HG02678 (cell line): ENCODE data around the gene FAM83F.
"Not testable (repeated sequence)": the region's sequence is repeated elsewhere in the genome, so short reads cannot be mapped to it uniquely, and the experiment has no call there.

Experiments
- ATAC-seq: cut with Tn5 transposase; IDR thresholded peaks from one replicate; pipeline ENCODE4 v1.9.1; 2021; ENCODE audit warnings: mild to moderate bottlenecking, moderate library complexity; ENCODE audit not compliant: unreplicated experiment

Gene FAM83F

DNA sequence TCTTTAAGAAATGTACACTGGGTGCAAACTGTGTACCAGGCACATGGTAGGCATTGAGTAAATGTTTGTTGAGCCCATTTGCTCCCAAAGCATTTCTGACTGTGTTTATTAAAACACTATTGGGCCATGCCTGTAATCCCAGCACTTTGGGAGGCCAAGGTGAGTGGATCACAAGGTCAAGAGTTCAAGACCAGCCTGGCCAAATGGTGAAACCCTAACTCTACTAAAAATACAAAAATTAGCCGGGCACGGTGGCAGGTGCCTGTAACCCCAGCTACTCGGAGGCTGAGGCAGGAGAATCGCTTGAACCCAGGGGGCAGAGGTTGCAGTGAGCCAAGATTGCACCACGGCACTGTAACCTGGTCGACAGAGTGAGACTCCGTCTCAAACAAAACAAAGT is 1.9 kb upstream of the FAM83F start:
- not testable (repeated sequence) for ATAC-seq

DNA sequence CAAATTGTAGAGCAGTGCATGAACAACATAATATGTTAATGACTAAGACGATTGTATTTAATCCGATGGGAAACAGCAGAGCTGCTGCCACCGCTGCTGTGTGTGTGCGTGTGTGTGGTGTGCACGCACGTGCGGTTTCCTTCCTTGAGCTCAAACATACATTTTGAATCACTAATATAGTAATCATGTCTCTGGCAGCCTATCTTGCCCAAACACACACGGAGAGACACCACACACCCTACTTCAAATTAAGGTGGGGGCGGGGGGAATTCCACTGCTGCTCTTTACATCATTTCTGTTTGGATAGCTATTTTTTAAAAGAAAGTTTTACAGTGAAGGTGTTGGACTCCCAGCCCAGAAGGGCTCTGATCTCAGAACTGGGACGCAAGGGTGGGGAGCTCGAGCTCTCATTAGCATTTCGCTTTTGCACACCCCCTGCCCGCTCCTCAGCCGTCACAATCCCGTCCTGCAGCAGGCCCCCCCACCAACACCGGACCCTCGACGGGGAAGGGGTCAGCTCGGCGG is 651 bp upstream of the FAM83F start:
- no peak for ATAC-seq

DNA sequence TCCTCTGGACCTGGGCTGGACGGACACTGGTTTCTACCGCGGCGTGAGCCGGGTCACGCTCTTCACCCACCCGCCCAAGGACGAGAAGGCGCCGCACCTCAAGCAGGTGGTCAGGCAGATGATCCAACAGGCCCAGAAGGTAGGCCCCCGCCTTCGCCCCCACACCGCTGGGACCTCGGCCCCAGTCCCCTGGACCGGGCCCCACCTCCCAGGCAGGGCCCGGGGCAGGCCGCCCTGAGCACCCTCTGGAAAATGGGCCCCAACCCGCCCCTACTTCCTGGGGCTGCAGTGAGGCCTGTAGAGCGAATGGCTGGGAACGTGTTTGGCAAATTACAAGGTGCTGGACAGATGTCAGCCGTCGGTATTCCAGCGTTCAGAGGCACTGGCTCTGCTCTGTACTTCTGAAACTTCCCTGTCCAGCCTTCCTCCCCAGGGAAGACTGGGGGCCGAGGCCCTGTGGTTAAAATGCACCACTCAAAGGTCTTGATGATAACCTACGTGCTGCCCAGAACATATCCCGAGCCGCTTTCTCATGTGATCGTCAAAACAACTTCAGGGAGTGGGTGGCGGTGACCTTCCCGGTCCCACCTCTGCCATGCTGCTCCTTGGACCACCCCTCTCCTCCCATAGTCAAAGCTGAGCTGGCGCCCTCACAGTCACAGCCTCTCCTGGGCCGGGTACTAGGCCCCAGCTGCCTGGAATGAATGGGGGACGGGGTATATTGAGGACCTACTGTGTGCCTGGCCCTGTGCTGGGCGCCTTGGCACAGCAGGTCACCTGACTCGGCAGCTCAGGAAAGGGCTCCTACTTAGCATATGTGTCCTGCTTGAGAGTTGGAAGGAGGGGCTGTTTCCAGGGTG is 869 bp downstream of the FAM83F start:
- ATAC-seq: no peak

DNA sequence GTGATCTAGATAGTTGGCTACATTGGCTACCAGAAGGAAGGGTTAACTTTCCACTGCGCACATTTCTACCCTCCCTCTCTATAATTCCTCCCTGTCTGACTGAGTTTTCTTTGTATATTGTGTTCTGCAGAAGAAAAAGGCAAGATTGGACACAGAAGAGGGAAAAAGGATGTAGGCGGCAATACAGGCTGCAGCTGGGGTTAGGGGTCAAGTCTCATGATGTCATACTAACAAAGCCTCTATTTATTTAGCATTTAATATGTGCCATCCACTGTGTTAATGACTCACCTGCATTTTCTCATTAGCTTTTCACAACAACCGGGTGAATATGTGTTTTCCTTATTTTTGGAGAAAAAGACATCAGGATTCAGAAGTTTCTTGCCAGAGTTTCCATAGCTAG is 2.0 kb downstream of the FAM83F start:
- no peak for ATAC-seq

DNA sequence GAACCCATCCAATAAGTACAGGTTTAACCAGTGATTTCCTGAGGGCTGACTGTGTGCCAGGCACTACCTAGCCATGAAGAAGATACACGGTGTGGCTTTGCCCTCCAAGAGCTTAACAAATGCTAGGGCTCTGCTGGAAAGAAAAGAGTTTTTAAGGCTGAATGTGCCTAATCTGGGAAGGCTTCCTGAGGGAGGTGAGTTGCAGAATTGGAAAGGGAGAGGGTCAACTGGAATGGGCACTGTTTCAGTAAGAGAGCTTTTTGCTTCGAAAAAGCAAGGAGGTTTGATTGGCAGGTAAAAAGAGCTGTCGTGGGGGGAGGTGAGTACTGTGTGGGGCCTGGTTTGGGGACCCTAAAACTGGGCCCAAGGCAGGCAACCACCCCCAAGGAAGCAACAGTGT is 2.7 kb downstream of the FAM83F start:
- ATAC-seq: no peak

DNA sequence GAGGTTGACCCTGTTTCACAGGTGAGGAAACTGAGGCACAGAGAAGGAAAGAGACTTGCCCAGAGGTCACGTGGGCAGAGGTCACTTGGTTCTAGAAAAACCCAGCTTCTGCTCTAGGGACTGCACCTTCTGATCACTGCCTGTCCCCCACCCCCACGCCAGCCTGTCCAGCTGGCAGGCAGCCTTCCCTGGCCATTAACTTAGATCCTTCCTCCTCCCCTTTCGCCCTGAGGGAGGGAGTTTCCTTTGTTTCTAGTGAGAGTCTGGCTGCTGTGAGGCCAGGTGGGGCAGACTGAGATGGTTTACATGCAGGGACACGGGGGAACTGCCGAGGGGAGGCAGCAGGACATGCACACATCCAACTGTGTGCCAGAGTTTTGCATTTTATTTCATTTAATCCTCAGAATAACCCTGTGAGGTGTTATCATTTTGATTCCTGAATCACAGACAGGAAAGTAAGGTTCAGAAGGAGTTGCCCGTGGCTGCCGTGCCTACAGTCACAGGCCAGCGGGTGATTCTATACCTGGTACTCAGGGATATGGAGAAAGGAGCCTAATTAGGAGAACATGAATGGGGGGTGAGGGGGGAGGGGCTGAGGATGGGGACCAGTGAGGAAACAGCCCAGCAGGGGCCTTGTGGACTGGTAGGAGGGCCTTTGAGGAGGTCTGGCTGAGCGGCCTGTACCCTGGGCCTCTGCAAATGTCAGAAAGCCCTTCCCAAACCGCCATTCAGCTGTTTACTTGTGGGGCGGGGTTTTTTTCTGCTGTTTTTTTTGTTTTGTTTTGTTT is 3.4 kb downstream of the FAM83F start:
- ATAC-seq: no peak

DNA sequence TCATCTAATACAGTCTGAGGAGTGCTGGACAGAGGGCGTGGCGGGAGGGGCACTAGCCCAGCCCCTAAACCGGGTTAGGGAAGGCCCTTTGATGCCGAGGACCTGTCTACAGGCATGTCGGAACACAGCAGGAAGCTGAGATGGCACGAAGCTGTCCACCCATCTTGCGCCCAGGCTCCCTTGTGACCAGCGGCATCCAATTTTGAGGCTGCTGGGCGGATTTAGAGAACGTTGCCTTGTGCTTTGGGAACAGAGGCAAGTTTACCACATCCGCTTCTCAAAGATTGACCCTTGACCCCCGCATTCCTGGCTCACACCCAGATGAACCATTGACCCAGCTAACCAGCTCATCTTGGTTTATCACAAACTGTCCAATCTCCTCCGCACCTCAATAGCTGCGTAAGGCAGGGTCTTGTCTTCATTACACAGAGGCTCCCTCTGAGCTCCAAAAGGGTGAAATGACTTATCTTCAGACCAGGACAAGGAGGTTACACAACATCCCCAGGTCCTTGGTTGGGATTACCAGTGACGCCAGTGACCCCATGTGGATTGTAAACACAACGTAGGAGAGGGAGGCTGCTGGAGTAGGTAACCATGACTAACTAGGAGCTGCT is 4.5 kb downstream of the FAM83F start:
- no peak for ATAC-seq

DNA sequence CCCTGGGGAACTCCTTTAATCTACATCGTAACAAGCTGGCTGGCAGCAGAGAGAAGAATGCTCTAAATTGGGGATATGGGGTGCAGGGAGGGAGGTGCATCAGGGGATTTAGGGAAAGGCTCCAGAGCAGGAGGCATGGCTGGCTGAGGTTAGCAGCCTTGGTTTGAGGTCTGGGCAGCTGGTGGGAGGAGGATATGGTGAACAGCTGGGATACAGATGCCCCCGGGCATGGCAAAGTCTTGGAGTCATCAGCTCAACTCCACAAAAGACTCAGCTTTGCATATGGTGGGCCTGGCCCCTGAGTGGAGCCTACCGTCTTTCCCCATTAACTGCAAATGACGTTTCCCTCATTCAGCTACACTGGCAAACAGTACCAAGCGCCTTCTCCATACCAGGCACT is 5.4 kb downstream of the FAM83F start:
- ATAC-seq: no peak

DNA sequence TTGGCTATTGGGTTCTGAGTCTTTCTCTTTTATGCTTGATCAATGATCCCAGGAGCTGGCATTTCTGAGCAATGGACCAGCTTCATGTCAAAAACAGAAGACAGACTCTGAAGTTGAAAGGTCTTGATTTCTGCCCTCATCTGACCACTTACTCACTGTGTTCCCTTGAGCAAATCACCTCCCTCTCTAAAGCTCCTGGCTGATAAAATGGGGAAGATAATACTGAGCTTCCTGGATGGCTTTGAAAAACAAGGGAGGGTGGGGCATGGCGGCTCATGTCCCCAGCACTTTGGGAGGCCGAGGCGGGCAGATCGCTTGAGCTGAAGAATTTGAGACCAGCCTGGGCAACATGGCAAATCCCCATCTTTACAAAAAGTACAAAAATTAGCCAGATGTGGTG is 6.4 kb downstream of the FAM83F start:
- ATAC-seq: no peak

DNA sequence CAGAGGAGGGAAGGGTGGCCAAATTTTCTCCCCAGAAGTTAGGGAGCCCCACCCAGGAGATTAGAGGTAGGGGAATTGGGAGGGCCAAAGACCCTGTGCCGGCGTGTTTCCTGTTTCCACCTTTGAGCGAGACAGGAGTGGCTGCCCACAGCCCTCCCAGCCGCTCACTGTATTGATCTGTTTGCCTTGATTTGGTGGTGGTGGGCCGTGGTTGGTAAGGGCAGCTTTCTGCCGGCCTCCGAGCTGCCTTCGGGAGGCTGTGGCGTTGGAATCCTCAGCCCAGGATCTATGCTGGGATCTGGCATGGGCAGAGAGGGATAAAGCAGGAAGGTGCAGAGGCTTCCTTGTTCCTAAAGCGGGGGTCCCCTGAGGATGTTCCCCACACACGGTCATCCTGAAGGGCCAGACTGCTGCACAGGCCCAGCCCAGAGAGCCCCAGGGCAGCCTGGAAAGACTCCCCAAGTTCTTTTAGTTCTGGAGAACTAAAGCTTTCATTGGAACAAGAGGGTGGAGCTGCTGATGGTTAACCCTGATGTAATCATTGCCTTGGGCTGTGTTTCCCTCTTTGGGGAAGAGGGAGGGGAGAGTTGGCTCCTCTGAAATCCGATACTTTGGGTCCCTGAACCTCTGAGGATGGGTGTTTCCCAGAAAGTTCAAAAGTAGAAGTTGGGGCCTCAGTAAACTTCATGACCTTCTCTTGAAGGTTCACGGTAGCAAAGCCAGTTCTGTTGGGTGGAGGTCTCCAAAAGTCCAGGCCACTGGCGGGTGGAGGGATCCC is 7.2 kb downstream of the FAM83F start:
- no peak for ATAC-seq

DNA sequence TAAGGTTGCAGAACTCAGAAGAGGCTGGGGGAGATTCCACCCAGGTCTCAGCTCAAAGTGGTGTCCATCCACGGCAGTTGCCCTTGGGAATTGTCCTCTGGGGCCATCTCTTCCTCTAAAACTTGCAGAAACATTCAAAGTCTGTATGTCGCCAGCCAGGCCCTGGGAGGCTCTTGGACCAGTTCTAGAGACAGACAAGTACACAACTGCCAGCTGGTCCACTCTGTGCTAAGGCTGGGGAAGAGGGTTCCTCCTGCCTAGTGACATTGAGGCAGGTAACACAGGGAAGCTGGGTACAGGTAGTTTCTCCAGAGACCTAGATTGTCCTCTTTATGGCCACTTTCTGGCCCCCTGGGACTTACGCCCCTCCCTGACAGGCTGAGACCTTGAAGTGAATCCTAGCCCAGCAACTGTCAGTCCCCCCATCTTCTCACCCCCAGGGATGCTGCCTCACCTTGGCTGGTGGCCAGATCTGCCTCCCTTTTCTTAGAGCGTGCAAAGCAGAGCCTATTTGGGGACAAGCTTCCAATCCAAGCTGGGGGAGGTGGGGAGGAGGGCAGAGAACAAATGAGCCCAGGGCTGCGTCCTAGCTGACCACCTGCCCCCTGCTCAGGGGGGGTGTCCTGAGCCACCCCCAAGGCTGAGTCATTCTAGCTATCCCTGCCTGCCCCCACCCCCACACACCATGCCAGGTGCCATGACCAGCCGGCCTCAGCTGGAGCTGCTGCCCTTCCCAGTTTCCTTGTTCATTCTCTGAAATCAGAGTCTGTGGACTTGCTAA is 8.4 kb downstream of the FAM83F start:
- ATAC-seq: no peak

DNA sequence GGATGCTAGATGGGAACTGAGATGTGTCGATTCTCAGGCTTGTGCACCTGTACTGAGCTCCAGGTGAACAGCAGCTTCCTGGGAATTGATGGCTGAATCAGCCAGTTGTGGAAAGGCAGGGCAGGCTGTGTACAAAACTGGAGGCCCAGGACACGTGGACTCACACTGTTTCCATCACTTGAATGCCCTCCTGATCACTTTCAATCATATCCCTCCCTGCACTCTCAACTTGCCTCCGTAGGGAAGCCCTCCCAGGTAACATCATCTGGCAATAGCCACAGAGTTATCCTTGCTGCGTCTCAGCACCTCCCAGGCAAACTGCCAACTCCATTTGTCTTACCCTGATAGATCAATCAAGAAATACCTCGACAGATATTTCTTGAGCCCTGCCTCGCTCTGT is 10.1 kb downstream of the FAM83F start:
- ATAC-seq: no peak

DNA sequence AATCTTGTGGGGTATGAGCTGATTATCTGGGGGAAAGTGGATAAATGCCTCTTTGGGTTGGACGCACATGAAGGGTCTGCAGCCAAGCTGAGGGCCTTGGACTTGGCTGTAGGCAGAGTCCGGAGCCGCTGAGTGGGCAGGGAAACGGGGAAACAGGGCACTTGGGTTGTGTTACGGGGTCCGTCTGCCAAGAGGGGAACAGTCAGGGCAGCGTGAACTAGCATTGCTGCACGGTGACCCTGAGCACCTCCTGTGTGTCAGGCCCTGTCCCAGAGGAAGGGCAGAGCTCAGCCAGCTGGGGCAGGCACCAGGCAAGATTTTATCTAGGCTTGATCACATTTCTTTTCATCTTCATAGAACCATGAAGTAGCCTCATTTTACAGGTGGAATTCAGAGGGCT is 11.9 kb downstream of the FAM83F start:
- ATAC-seq: no peak

DNA sequence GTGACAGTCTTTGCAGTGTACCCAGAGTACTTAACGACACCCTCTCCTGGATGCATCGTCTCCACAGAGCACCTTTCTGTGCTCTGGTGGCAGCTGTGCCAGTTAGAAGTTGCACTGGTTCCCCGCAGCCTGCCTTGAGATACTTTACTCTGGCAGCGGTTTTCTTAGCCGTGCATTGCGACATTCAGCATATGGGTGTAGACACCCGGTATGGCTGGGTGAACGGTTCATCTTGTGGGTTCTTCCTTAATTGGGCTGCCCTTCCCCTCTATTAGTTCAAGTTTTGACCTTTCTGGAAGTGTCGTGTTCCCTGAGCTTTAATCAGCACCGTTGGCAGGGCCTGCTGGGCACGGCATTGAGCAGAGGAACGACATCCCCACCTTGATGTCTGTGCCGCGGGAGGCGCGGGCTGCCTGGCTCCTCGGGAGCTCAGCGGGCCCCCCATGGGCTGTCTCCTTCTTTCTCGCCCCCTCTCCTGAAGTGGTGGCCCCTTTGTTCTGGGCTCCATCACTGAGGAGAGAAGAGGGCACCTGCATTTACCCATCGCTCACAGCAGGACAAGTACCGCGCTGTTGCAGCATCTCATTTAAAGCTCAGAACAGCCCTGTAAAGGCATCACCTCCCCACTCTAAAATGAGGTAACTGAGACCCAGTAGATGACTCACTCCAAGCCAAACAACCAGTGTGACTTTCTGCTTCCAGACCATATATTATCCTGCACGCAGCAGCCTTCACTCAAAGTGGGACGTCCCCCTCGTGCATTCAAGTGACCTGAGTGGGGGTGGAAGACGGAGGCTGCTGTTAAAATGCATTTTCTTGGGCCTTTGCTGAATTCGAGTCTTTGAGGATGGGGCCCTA is 13.3 kb downstream of the FAM83F start:
- ATAC-seq: no peak

DNA sequence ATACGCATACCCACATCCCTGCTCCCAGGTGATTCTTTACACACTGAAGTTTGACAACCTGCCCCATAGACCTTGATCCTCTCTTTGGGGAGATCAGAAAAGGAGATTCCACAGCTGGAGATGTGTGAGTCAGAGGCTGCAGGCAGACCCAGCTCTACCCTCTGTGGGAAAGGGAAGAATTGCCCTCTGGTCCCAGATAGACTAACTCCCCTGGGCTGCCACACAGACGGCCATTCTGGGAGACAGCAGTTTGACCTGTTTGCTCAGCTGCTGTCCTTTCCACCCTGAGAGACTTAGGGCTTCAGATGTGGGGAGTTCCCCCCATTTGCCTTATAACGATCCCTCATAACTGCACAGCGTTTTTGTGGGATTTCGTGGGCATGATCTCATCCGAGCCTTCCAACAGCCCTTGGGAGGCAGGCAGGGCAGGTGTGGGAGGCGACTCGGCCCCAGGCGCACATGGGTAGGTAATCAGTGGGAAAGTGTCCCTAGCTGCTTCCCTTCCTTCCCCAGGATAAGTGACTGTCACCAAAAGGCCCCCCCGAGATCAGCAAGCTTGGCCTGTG is 14.1 kb downstream of the FAM83F start:
- no peak for ATAC-seq

DNA sequence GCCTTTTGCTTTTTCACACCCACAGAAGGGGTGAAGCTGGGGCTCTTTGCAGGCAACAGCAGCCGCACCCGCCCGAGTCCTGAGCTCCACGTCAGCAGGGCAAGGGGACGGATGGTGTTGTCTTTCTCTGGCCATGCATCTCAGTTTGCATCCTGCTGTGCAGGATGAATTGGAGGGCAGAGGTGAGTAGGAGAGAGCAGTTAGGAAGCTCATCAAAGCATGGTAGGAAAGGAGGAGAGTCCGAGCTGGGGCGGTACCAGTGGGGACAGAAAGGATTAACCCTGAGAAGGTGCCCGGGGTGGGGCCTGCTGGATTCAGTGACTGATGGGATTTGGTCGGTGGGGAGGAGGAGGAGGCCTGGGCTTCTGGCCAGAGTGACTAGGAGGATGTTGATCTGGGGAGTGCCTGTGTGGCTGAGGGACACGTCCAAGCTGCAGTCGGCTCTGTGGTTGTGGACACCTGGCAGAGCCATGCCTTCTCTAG is 14.6 kb downstream of the FAM83F start:
- ATAC-seq: no peak

DNA sequence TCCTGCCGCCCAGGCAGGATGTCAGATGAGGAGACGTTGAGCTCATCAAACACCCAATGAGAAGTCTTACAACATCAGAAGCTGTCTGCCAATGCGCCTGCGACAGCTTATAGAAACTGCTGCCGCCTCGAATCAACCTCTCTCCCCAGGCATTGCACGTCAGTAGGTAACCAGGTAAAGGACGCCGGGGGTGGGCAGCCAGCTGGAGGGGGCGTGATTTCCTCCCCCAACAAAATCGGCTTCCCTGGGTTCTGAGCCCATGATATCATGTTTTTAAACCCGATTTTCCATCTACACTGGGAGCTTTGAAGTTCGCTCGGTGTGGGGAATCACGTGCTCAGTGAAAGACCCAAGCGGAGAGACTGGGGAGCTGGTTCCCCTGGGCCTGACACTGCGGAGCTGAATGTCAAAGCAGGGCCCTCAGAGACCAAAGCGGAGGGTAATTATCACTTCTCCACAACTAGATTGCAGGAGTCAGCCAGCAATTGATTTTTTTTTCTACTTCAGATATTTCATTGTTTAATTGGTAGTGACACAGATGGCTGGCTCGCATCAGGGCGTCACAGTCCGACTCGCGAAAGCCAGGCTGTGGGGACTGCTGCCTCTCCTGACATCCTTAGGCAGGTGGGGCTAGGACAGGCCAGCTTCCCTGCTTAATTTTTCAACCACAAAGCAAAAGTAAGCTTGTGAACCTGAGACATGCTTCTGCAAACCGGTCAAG is 15.4 kb downstream of the FAM83F start:
- ATAC-seq: no peak

DNA sequence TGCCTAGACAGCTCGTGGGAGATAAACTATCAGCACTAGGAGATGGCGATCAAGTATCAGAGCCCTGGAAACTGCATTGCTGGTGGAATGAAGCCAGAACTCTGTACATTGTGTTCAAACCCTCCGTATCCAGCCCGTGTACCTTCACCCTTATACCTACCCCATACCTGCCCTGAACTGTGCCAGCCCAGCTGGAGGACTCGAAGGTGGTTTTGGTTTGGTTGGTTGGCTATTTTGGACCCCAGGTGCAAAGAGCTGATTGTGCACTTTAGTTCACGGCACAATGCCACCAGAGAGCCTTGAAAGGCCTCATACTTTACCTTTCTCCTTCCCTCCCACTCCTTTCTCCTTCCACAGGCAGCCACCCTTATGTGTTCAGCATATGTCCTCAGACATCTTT is 16.0 kb downstream of the FAM83F start:
- ATAC-seq: no peak
